CD4-positive, alpha-beta T cell treated with Interleukin-1 beta for 1 hour (primary cell): ENCODE results near the gene HIP1.
"Not testable (repeated sequence)": the region's sequence is repeated elsewhere in the genome, so short reads cannot be mapped to it uniquely, and the experiment has no call there.

Source experiments
- DNase-seq, 2 donors: peaks; one replicate each; pipeline ENCODE4 v3.0.0-alpha.2; 2020 to 2022

Gene HIP1

DNA sequence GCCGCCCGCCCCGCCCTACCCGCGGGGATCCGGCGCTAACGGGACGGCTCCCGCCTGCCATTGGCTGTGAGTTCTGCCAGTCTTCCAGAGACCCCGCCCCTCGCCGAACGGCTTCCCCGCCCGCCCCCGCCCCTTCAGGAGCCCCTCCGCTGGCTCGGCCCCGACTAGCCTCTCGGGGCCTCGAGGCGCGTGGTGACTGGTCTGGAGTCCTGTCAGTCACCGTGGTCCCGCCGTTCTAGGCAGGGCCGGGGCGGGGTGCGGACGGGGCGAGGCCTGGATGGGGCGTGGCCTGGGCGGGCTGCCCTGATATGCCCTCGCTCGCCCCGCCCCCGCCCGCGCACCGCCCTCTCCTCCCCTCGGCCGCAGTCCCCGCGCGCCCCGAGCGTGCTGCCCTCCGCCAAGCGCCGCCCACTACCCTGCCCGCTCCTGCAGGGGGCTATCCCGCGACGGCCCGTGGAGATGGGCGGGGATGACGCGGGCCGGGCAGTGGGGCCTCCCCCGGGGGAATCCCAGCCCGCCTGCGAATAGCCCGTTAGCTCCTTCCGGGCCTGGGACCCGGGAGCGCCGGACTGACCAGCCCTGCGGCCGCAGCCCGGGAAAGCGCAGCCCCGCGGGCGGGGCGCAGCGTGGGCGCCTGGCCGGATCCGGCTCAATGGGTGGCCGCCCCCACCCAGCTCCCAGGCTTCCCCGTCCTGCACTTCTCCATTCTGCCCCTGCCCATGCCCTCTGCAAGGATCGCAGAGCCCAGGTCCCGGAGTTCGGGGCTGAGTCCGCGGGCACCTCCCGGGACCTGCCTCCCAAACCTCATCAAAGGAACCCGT is 444 bp upstream of the HIP1 start:
- DNase-seq: peak; percentile 100

DNA sequence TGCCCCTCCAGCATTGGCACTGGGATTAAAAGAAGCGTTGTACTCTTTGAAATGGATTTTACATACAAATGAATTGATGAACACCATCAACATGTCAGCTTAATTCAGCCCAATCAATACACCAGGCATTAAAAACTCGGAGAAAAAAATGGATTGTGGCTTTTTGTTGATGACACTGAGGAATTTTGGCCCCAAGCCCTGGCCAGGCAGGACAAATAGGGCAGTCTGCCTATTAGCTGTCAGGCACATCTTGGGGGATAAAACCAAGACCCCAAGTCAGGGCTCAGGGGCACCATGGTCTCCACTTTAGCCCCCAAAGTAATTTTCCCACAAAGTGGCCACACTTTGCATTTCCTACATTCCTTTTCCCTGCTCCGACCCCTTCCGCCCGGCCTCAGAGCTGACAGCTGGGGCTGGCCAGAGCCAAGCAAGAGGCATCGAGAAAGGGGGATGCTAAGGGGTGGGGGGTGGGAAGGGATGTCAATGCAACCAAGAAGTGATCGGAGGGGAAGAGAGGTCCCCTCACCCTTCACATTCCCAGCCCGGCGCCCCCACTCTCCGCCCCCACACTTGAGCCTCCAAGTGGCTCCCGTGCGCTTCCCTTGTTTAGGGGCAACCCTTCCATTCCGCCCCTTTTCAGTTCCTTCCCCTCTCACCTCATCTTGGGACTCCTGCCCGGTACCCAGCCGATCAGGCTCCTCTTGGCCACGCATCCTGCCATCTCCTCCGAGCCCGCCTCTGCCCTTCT is 711 bp downstream of the HIP1 start:
- DNase-seq: no peak

DNA sequence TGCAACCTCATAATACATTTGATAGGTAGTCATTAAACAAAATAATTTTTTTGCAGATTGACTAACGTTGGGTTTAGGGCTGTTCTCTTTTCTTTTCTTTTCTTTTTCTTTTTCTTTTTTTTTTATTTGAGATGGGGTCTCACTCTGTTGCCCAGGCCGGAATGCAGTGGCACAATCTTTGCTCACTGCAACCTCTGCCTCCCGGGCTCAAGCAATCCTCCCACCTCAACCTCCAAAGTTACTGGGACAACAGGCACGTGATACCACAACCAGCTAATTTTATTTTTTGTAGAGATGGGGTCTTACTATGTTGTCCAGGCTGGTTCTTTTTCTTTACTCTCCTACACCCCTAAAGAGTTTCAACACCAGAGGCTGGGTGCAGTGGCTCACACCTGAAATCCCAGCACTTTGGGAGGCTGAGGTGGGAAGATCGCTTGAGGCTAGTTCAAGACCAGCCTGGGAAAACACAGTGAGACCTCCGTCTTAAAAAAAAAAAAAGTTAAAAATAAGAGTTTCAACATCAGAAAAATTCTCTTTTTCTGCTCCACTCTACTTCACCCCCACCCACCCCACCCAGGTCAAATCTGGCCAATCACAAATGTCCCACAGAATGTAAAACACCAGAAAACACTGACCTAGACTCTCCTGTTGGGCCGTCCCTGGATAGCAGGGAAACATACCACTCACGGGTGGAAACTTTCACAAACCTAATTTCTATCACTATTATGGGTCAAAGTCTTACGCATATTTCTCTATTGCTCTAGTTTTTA is 3.0 kb downstream of the HIP1 start:
- no peak for DNase-seq

DNA sequence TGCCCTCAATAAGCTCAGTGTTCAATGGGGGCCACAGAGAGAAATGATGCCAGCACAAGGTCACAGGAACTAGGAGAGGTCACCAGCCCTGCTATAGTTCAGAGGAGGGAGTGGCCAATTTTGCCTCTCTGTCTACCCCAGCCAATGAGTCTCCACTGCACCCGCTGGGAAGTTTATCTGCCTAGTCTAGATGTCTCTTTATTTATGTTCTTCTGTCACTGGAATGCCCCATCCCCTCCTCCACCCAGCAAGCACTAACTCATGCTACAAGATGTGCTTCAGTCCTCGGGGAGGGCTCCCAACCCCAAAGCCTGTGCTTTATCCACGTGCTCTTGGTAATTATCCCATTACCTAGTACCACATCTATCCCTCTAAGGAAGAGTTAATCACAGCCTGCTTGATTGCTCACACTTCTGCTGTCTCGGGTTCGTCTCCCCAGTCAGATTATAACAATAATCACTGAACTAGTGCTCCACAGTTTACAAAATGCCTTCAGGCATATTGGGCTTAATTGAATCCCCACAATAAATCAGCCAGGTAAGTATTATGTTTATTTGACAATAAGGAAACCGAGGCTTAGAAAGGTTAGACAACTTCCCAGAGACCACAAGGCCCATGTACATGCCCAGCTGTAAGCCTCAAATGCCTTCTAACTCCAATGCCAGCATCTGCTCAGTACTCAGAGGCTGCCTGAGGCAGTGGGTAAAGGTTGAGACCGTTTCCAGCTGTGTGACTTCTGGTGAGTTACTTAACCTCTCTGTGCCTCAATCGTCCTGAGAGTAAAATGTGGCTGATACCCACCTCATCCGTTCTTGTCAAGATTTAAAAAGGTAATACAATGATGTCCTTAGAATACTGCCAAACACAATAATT is 3.9 kb downstream of the HIP1 start:
- DNase-seq: no peak

DNA sequence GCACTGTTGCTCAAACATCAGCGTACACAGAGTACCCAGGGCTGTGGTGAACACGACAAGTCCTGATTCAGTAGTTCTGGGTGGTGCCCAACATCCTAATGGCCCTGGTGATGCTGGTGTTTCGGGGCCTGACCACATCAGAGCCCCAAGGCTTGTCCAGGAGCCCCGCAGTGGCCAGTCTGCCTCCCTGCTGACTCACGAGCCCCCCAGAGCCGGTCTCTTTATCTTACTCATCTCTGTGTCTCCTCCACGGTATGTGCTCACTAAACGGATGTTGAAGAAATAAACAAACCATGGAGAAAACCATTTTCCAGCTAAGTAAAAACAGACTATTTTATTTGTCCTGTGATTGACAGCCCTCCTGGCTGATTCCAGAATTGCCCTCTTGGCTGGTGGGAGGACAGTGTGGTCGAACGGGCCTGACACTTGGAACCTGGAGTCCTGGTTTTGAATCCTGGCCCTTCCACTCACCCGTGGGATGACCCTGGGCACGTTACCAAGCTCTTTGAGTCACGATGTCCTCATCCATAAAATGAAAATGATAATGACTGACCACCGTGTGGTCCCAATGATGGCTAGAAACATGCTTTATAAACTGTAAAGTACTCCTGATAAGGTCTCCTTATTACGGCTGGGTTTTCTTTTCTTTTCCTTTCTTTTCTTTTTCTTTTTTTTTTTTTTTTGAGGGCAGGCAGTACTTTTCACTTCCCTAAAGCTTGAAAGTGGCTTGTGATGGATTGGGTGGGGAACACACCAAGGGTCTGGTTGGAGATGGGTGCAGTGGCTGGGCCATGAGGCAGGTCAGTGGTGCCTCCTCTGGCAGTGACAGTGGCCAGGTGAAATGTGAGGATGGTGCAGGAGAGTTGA is 5.7 kb downstream of the HIP1 start:
- no peak for DNase-seq

DNA sequence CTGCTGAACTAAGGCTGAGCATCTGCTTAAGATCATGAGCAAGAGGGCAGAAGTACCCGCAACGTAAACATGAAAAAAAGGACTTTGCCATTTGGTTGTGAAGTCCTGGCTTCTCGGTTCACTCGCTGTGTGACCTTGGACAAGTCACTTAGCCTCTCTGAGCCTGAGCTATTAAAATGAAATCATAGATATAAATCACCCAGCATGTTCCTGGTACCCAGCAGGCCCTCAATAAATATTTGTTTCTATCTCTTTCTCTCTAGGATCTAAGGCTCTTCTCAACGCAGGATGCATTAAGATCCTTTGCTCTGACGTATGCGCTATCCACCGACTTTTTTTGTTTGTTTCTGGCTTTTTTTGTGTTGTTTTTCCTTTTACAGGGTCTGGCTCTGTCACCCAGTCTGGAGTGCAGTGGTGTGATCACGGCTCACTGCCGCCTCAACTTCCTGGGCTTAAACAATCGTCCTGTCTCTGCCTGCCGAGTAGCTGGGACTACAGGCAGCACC is 6.7 kb downstream of the HIP1 start:
- no peak for DNase-seq

DNA sequence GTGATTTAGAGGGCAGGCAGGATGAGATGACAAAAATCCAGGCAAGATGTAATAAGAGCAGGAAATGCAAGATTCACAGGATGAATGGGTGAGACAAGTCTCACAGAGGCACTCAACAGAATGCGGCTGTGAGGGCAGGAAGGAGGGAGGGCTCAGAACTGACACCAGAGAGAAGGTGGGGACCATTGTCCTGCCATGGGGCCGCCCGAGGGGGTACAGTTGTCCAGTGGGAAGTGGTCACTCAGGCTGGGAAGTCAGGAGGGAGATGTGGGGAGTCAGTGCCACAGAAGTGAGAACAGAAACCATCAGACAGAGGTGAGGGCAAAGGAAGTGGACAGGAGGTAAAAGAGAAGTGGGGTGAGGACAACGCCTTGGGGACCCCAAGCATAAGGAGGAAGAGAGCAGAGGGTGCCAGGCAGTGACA is 8.9 kb downstream of the HIP1 start:
- peak in 1 of 2 donors; percentile 11 for DNase-seq

DNA sequence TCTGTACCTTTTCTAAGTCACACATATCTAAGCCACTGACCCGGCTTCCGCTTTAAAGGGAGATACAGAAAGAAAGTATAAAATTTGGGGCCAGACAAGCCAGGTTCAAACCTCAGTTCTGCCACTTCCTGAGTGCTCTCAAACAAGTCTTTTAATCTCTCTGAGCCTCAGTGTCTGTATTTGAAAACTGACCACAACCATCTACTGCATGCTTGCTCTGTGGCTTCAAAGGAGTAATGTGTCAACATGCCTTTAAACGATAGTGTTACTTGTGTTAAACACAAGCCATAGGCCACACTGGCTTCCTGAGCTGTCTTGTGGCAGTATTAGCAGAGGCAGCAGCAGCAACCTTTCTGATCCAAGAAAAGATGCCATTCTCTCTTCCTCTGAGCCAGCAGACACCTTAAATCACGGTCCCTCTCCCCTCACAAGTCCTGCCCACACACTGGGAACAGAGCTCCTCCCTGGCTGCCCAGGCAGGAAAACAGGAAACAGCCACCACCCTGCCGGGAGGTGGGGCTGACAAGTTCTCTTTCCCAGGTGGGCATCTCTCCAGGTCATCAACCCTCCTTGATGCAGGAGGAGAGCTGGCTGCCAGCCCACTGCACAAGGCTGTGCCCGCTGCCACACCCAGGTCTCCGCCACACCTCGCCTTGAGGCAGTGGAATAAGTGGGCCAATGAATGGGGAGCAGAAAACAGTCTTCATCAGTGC is 10.7 kb downstream of the HIP1 start:
- DNase-seq: peak; percentile 53 to 72

DNA sequence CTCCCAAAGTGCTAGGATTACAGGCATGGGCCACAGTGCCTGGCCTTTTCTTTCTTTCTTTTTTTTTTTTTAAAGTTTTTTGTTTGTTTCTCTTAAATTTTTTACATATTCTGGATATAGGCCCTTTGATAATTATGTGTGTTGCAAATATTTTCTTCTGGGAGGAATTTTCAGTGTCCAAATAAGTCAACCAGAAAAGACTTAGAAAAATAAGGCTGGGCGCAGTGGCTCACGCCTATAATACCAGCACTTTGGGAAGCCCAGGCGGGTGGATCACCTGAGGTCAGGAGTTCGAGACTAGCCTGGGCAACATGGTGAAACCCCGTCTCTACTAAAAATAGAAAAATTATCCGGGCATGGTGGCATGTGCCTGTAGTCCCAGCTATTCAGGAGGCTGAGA is 11.4 kb downstream of the HIP1 start:
- not testable (repeated sequence) for DNase-seq

DNA sequence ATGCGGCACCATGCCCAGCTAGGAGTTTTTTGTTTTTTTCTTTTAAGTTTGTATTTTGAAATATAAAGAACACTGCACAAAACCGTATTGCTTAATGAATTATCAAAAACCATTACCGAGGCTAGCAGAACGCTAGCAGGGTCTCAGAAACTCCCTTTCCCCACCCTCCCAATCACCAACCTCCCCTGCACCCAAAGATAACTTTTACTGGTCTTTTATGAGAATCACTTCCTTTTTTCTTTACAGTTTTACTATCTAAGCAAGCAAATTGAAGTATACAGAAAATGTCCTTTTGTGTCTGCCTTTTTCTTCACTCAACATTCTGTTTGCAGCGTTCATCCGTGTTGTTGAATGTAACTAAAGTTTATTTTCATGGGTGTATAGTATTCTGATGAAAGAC is 13.4 kb downstream of the HIP1 start:
- DNase-seq: no peak

DNA sequence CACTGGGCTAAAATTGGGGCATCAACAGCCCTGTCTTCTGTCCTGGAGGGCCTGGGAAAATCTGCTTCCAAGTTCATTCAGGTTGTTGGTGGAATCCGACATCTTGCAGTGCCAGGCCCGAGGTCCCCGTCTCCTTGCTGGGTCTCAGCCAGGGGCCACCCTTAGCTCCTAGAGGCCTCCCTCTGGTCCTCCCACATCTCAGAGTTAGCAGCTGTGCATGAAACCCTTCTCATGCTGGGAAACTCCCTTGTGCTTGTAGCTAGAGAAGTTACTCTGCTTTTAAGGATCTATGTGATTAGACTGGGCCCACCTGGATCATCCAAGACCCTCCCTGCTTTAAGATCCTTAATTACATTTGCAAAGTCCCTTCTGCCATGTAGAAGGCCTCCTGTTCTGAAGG is 15.3 kb downstream of the HIP1 start:
- DNase-seq: no peak

DNA sequence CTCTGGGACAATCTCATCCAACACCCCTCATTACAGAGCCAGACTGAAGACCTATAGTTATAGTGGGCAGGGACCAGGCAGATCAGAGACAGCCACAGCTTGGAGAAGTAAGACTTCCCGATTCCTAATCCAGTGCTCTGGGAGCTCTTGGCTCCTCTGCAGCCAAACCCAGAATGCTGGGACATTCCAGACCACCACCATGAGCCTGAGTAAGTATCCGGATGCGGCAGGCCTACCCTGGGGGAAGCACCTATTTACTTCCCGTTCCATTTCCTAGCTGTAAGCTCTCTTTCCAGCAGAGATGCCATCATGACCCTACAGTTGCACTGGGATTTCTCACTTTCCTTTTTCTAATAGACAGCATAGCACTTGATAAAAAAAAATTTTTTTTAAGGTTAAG is 16.4 kb downstream of the HIP1 start:
- DNase-seq: no peak

DNA sequence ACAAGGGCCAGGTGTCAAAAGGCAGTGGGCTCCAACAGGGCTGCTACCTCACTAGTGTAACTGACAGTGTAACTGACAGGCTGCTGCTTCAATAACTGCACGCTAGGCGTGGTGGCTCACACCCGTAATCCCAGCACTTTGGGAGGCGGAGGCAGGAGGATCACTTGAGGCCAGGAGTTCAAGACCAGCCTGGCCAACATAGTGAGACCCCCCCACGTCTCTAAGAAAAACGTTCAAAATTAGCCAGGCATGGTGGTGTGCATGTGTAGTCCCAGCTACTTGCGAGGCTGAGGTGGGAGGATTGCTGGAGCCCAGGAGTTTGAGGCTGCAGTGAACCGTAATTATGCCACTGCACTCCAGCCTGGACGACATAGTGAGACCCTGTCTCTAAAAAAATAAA is 16.8 kb downstream of the HIP1 start:
- not testable (repeated sequence) for DNase-seq

DNA sequence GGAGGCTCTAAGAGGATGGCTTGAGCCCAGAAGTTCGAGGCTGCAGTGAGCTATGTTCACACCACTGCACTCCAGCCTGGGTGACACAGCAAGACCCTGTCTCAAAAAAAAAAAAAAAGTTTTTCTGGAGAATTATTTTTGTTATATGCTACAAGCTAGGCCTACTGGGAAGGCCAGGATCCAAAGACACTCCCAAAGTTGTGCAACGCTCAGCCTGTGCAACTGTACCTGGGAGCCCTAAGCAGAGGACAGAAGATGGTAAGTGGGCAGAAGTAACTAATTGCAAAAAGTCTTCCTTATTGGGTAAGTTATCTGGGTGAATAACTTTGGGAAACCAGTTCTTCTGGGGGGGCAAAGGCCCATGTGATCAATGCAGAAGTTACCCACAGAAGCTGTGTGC is 17.3 kb downstream of the HIP1 start:
- no peak for DNase-seq

DNA sequence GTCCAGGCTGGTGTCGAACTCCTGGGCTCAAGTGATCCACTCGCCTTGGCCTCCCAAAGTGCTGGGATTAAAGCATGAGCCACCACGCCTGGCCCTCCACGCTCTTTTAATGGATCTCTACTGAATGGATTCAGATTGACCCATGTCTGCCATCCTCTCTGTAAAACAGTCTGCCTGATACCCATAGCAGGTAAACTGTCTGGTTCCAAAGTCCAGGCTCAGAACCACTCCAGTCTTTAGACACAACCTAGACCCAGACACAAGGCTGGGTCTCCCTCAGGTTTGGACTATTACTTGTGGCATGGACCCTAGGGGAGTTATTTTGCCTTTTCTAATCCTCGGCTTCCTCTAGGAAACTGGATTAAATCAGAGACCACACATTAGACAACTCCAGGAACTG is 19.1 kb downstream of the HIP1 start:
- DNase-seq: no peak

DNA sequence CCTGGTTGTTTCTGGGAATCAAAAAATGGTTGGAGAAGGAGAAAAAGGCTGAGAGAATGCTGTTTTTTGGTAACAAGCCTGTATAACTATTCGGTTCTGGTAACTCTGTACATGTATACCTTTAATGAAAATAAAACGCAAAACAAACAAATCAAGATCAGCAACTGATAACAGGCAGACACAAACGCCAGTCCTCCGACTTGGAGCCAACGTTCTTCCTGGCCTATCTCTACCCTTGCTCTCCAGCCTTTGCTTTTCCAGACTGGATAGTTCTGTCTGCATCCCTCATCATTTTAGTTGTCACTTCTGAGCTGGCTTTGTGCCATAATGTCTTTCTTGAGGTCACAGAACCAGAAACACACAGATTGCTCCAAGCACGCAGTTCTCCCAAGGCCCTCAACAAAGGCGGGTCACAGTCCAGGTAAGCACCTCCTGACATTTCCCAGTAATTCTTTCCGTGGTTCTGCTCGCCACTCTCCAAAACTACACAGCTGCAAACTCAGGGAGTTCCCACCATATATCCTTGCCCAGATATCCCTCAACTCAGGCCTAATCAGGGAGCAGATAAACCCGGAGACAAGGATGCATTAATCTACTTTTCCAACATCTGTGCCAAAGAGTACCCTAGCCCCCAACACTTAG is 20.2 kb downstream of the HIP1 start:
- DNase-seq: no peak

DNA sequence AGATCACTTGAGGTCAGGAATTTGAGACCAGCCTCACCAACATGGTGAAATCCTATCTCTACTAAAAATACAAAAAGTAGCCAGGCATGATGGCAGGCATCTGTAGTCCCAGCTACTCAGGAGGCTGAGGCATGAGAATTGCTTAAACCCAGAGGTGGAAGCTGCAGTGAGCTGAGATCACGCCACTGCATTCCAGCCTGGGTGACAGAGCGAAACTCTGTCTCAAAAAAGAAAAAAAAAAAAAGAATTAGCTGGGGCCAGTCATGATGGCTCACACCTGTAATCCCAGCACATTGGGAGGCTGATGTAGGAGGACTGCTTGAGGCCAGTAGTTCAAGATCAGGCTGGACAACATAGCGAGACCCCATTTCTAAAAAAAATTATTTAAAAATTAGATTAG is 21.0 kb downstream of the HIP1 start:
- not testable (repeated sequence) for DNase-seq

DNA sequence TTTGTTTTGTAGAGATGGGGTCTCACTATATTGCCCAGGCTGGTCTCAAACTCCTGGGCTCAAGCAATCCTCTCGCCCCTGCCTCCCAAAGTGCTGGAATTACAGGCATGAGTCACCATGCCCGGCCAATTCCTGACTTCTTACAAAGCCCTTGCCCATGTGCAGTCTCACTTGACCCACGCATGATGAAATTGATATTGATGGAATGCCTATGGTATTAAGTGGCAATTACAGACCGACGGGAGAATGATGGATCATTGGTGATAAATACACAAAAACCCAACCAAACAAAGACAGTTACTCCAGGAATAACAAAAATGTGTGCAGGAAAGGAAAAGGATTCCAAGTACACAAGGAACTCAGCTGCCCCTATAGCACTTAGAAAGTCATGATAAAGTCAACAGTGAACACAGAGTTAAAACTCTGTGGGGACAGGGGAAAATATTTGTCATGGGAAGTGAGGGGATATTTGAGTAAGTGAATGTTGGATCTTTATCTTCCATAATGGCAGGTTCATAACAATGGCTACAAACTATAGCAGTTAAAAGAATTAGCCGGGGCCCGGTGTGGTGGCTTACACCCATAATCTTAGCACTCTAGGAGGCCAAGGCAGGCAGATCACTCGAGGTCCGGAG is 21.6 kb downstream of the HIP1 start:
- DNase-seq: no peak

DNA sequence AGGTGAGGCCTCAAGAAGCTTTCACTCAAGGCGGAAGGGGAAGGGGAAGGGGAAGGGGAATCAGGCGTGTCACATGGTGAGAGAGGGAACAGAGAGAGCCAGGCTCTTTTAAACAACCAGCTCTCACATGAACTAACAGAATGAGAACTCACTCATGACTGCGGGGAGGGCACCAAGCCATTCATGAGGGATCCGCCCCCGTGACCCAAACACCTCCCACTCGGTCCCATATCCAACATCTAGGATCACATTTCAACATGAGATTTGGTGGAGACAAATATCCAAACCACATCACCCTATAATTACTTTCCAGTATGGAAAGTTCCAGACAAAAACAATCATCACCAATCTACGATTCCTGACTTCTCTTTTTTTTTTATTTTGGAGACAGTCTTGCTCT is 22.9 kb downstream of the HIP1 start:
- DNase-seq: no peak
